GM12878 (cell line): Measurements from ENCODE around the gene GCNT1.

Experiments
- CTCF ChIP-seq, 3 experiments: IDR thresholded peaks in 2 of 3; conservative IDR thresholded peaks in 1 of 3; 2 replicates each; pipeline ENCODE4 v1.5.1; 2011; ENCODE audit warnings: low read depth in 3 of 3, low read length in 3 of 3, mild to moderate bottlenecking in 3 of 3, control low read depth in 2 of 3, moderate library complexity in 2 of 3, inconsistent platforms in 1 of 3, mixed read lengths in 1 of 3; ENCODE audit not compliant: control insufficient read depth in 2 of 3, insufficient read depth in 1 of 3; ENCODE audit errors: extremely low read depth in 1 of 3
- NR2C2 ChIP-seq: IDR thresholded peaks from 2 replicates; pipeline ENCODE4 v1.6.1; 2011; ENCODE audit warnings: borderline replicate concordance, low read depth; ENCODE audit not compliant: control insufficient read depth, insufficient read length
- SIX5 ChIP-seq: IDR thresholded peaks from 2 replicates; pipeline ENCODE4 v1.6.1; 2011; ENCODE audit warnings: mild to moderate bottlenecking, low read depth, low read length, moderate library complexity; ENCODE audit not compliant: severe bottlenecking
- SREBF1 ChIP-seq: IDR thresholded peaks from 2 replicates; pipeline ENCODE4 v1.6.1; 2012; ENCODE audit warnings: mild to moderate bottlenecking, low read length
- TAF1 ChIP-seq: IDR thresholded peaks from 2 replicates; pipeline ENCODE4 v1.6.1; 2011; ENCODE audit warnings: mild to moderate bottlenecking, low read depth, low read length, borderline replicate concordance

- TF ChIP-seq CTCF (IDR thresholded peaks at IDR 0.05 in 2 of 3, conservative IDR thresholded peaks at IDR 0.05 in 1 of 3; ENCODE audit: control insufficient read depth in 2 of 3, extremely low read depth in 1 of 3, insufficient read depth in 1 of 3, low read depth in 3 of 3, low read length in 3 of 3) (no peak), TAF1 (no peak), NR2C2 (no peak), SIX5 (no peak), SREBF1 (no peak)
These were observed 3.1 kb downstream of the GCNT1 start for GRCh38 chr9:76462126-76462525.
